Peyer's patch (tissue), 4 donors: ENCODE measurements around the gene SHC4.

Experiments
- CTCF ChIP-seq, 6 experiments: fragments of 450-650 bp in 4 of 6; fragments of 200-600 bp in 2 of 6; sonication (generic) in 1 of 6; IDR thresholded peaks; one replicate each; pipeline ENCODE4 v1.5.1; 2017 to 2019; ENCODE audit warnings: antibody characterized with exemption in 6 of 6, mild to moderate bottlenecking in 3 of 6, moderate library complexity in 1 of 6
- POLR2A ChIP-seq, 2 donors: fragments of 450-650 bp; IDR thresholded peaks; one replicate each; pipeline ENCODE4 v1.5.1; 2017; ENCODE audit warnings: antibody characterized with exemption in 2 of 2, mild to moderate bottlenecking in 2 of 2, moderate library complexity in 2 of 2

GRCh38 chr15:48845123-48845522, 118.6 kb downstream of the SHC4 start:
- TF ChIP-seq CTCF (IDR thresholded peaks at IDR 0.05), result no peak
- TF ChIP-seq POLR2A (IDR thresholded peaks at IDR 0.05), result no peak
